ENCODE data around the gene MS4A10. TPM values are rescaled to one million over a fixed set of nuclear protein-coding genes. Genes with fewer than 3 reads are reported as not detected.

The MS4A10 gene
- polyA plus RNA-seq, 3 donors, result not detected

GRCh38 chr11:60834742-60835533, 49.8 kb downstream of the MS4A10 start:
- H3K27me3 Mint-ChIP-seq (ENCODE audit: low read depth in 3 of 3), result peaks cover 1 to 6% (median 5%) of the 10 kb centered on the region in 3 donors
- H3K36me3 ChIP-seq (replicated peaks in 1 of 2; ENCODE audit: control insufficient read depth in 1 of 2, insufficient read depth in 2 of 2, low read length in 2 of 2), result no peaks in the 10 kb centered on the region
- peak overlapping the region in 1 of 2 donors; percentile 56 for H3K4me3 Mint-ChIP-seq
- intact Hi-C loops (cut with micrococcal nuclease), result loop anchor here (5.0 to 10.0 kb wide), 2 partner anchors 57 to 300 kb away; no protein-coding TSS in a partner anchor
- H2AFZ ChIP-seq (ENCODE audit: insufficient read depth, low read depth, low read length, poor library complexity, severe bottlenecking), result no peak overlapping the region
- peak overlapping the region; percentile 45 for H3K4me2 ChIP-seq (replicated peaks; ENCODE audit: extremely low read depth, low read length, poor library complexity, severe bottlenecking)
- H4K20me1 ChIP-seq (ENCODE audit: insufficient read depth, low read length), result no peaks in the 10 kb centered on the region
- H3K79me2 ChIP-seq (ENCODE audit: insufficient read depth, low read length), result no peaks in the 10 kb centered on the region
- H3K4me1 Mint-ChIP-seq, result peaks cover 38% of the 10 kb centered on the region
- no peak for TF ChIP-seq CTCF (IDR thresholded peaks at IDR 0.05)
- peak; percentile 12 to 41 (median 36) for DNase-seq
- peaks cover 36 to 37% of the 10 kb centered on the region in 2 donors for H3K4me1 ChIP-seq (ENCODE audit: control insufficient read depth in 1 of 2, insufficient read depth in 2 of 2, low read length in 2 of 2)
- H3K36me3 Mint-ChIP-seq, result no peaks in the 10 kb centered on the region
- WGBS (ENCODE audit: insufficient coverage), result 73% methylated on average over 5 of the region's 7 CpGs
- H3K4me3 ChIP-seq (replicated peaks in 1 of 3; ENCODE audit: low read depth in 2 of 3, low read length in 3 of 3), result peak overlapping the region in 1 of 3 experiments; percentile 42
- peak overlapping the region; percentile 50 to 75 for H3K27ac ChIP-seq (ENCODE audit: low read depth in 1 of 2, low read length in 2 of 2)
- H3K9me3 Mint-ChIP-seq, result peaks cover 0 to 3% (median 0%) of the 10 kb centered on the region in 7 donors
- no peak overlapping the region for H3K9ac ChIP-seq (ENCODE audit: insufficient read depth, low read length, poor library complexity, severe bottlenecking)
- no peaks in the 10 kb centered on the region for H3K9me3 ChIP-seq (replicated peaks in 1 of 2; ENCODE audit: control insufficient read depth in 1 of 2, insufficient read depth in 1 of 2, low read length in 2 of 2)
- H3K27me3 ChIP-seq (ENCODE audit: control insufficient read depth in 2 of 2, insufficient read depth in 2 of 2, low read length in 2 of 2), result peaks cover 0 to 2% of the 10 kb centered on the region in 2 donors
- H3K27ac Mint-ChIP-seq, result peak overlapping the region; percentile 85 to 96 (median 92)

GRCh38 chr11:60835534-60835846, 50.4 kb downstream of the MS4A10 start:
- Mint-ChIP-seq H3K9me3 (peaks cover 0 to 3% (median 0%) of the 10 kb centered on the region in 7 donors), H3K4me3 (peak overlapping the region in 1 of 2 donors; percentile 56), H3K4me1 (peaks cover 38% of the 10 kb centered on the region), H3K27ac (peak overlapping the region; percentile 85 to 96 (median 92)), H3K27me3 (ENCODE audit: low read depth in 3 of 3) (peaks cover 1 to 6% (median 5%) of the 10 kb centered on the region in 3 donors), H3K36me3 (no peaks in the 10 kb centered on the region)
- H3K27me3 ChIP-seq (ENCODE audit: control insufficient read depth in 2 of 2, insufficient read depth in 2 of 2, low read length in 2 of 2), result peaks cover 0 to 2% of the 10 kb centered on the region in 2 donors
- no peaks in the 10 kb centered on the region for H3K79me2 ChIP-seq (ENCODE audit: insufficient read depth, low read length)
- no peak for TF ChIP-seq CTCF (IDR thresholded peaks at IDR 0.05)
- no peak overlapping the region for H3K9ac ChIP-seq (ENCODE audit: insufficient read depth, low read length, poor library complexity, severe bottlenecking)
- H2AFZ ChIP-seq (ENCODE audit: insufficient read depth, low read depth, low read length, poor library complexity, severe bottlenecking), result no peak overlapping the region
- no peaks in the 10 kb centered on the region for H3K36me3 ChIP-seq (replicated peaks in 1 of 2; ENCODE audit: control insufficient read depth in 1 of 2, insufficient read depth in 2 of 2, low read length in 2 of 2)
- peaks cover 35 to 36% of the 10 kb centered on the region in 2 donors for H3K4me1 ChIP-seq (ENCODE audit: control insufficient read depth in 1 of 2, insufficient read depth in 2 of 2, low read length in 2 of 2)
- peak; percentile 69 to 90 (median 89) for DNase-seq
- intact Hi-C loops (cut with micrococcal nuclease), result loop anchor here in 1 of 2 donors (10.0 kb wide), 1 partner anchor 299 kb away; no protein-coding TSS in a partner anchor
- H3K9me3 ChIP-seq (replicated peaks in 1 of 2; ENCODE audit: control insufficient read depth in 1 of 2, insufficient read depth in 1 of 2, low read length in 2 of 2), result no peaks in the 10 kb centered on the region
- H3K4me3 ChIP-seq (replicated peaks in 1 of 3; ENCODE audit: low read depth in 2 of 3, low read length in 3 of 3), result peak overlapping the region in 1 of 3 experiments; percentile 42
- WGBS (ENCODE audit: insufficient coverage), result 0% methylated on average over 1 of the region's 3 CpGs
- no peaks in the 10 kb centered on the region for H4K20me1 ChIP-seq (ENCODE audit: insufficient read depth, low read length)
- H3K4me2 ChIP-seq (replicated peaks; ENCODE audit: extremely low read depth, low read length, poor library complexity, severe bottlenecking), result peak overlapping the region; percentile 45
- H3K27ac ChIP-seq (ENCODE audit: low read depth in 1 of 2, low read length in 2 of 2), result peak overlapping the region; percentile 50 to 75

Measured in CD14-positive monocyte (primary cell).